HG03135 (cell line): ENCODE data around the gene LTBP3.
"Not testable (repeated sequence)": the region's sequence is repeated elsewhere in the genome, so short reads cannot be mapped to it uniquely, and the experiment has no call there.

Experiments used
- ATAC-seq: cut with Tn5 transposase; IDR thresholded peaks from one replicate; pipeline ENCODE4 v1.9.1; 2021; ENCODE audit warnings: mild to moderate bottlenecking, moderate library complexity; ENCODE audit not compliant: unreplicated experiment

The LTBP3 gene

DNA sequence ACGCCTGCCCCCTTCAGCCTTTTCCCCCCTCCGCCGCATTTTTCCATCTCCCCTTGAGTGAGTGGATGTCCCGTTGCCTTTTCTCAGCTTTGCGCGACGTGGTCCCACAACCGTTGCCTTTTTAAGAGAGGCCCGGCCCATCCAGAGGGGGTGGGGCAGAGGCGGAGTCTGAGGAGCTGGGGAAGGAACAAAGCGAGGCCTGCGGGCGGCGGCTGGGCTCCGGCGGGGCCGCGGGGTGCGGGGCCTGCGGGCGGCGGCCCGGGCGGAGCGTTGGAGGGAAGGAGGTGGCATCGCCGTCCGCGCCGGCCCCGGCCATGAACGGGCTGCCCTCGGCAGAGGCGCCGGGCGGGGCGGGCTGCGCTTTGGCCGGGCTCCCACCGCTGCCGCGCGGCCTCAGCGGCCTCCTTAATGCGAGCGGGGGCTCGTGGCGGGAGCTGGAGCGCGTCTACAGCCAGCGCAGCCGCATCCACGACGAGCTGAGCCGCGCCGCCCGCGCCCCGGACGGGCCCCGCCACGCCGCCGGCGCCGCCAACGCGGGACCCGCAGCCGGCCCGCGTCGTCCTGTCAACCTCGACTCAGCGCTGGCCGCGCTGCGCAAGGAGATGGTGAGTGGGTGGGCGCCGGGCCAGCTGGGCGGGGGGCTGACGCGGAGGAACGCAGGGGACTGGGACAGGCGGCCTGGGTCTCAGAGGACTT lies 14.3 kb upstream of the LTBP3 start, which contains the start of gene FAM89B:
FAM89B (plus strand) TSS at position 183 of the 696 bp plus-strand sequence; CDS start at position 315, 132 bp downstream.
- ATAC-seq = no peak

DNA sequence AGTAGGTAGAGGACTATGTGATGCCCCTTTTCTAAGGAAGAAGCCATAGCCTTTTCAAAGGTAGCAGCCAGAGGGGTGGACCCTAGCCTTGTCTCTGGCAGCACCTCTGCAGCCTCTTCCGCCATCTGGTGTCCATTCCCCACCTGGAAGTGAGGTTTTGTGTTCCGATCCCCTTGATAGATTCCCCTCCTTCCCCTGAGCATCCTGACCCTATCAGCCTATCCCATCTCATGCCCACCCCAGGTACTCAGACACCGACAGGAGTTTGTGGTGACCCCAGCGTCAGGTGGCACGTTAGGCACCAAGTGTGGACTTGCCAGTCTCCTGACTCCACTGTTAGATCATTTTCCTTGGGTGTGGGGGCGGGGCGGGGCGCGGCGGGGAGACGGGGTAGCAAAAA lies 13.8 kb upstream of the LTBP3 start:
- no peak for ATAC-seq

DNA sequence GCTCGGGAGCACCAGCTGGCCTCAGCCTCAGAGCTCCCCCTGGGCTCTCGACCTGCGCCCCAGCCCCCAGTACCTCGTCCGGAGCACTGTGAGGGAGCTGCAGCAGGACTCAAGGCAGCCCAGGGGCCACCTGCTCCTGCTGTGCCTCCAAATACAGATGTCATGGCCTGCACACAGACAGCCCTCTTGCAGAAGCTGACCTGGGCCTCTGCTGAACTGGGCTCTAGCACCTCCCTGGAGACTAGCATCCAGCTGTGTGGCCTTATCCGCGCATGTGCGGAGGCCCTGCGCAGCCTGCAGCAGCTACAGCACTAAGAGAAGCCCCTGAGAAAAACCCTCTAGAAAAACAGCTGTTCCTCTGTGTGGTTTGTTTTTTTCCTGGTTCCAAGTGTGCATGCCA lies 13.3 kb upstream of the LTBP3 start:
- ATAC-seq = no peak

DNA sequence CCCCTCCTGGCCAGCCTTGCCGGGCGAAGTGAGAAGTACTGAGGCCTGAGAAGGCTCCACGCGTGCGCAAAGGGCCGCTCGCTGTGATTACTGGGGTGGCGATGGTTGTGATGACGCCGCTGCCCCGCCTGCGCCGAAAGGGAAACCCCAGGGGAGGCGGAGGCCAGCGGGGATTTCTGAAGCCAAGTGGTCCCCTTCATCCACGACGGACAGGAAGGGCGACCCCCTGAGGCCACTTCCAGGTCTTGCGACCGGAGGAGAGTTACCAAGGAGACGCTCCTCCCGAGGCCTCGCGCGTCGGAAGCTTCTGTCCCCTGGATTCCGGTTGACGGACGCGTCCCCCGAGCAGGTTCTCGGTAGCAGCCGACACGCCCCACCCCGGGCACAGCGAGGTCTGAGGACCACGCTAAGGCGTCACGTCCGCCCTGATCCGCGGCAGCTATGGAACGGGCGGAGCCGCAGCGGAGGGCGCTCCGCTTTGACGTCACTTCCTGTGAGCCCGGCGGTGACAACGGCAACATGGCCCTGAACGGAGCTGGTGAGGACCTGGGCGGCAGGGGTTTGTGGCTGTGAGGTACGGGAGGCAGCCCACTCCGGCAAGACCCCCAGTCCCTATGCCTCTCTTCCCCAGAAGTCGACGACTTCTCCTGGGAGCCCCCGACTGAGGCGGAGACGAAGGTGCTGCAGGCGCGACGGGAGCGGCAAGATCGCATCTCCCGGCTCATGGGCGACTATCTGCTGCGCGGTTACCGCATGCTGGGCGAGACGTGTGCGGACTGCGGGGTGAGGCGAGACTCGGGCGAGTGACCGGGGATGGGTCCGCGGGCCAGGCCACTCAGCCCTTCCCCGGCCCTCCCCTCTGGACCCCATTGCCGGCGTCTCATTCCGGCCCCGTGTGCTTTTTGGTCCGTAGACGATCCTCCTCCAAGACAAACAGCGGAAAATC lies 12.1 kb upstream of the LTBP3 start, which contains the start of gene ZNRD2:
ZNRD2 (plus strand) TSS at position 505 of the 946 bp plus-strand sequence; CDS start at position 520, 15 bp downstream.
- peak; percentile 59 for ATAC-seq

DNA sequence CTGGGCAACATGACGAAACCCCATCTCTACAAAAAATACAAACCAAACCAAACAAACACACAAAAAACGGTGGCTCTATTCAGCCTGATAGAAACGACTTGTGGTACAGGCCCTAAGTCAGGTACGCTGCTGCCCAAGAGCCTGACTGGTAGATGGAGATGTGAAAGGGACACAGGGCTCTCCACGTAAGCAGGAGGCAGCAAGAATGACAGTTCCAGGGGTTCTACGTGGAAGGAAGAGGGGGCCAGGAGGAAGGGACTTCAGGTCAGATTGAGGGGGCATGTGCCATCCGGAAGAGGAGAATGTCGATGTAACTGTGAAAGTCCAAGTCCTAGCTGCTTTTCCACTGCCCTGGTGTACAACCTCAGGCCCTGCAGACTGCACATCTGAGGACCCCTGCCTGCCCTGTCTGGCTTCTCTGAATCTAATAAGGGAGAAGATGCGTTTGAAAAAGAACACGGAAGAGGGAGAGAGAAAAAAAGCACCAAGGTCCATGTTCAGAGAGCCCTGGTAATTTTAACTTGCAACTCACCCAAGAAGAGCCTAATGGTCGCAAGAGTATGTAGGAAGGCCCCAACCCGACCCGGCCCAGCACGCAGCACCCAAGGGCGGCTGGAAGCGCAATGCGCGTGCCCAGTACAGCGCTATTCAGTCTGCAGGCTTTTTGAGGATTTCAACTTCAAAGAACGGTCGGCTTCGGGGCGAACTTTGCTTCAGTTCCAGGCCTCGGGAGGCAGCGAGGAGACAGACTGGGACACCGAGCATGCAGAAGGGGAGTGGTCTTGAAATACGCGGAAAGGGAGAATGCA lies 11.2 kb upstream of the LTBP3 start:
- ATAC-seq = peak; percentile 0

DNA sequence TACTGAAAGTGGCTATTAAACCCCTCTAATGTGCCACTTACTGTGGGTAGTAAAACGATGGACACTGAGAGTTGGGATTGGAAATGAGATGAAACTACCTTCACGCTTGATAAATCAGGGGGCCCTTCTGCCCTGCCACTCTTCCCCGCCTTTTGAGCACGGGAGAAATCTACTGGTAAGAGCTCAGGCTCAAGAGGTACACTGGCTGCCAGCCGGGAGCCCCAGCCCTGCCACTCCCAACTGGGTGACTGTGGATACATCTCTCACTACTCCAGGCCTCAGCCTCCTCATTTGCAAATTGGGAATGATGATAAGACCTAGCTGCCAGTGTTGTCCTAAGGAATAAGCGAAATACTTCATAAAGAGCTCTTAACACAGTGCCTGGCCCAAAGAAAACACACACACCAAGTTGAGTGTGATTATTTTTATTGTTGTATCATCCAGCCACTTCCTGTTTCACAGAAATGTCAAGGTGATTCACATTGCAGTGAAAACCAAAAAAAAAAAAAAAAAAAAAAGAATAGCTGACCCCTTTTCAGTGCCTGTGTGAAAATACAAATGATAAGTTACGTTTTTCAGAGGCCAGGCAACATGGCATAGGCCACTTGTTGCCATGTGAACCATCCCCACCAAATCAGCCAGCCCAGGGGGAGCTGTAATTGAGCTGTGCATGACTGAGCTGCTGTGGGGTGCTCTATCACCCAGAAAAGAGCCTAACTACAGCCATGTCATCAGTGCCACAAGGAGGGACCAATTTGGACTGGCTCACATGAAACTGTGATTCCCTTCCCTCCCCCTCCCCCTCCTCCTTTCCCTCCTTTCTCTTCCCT lies 7.7 kb upstream of the LTBP3 start:
- no peak for ATAC-seq

DNA sequence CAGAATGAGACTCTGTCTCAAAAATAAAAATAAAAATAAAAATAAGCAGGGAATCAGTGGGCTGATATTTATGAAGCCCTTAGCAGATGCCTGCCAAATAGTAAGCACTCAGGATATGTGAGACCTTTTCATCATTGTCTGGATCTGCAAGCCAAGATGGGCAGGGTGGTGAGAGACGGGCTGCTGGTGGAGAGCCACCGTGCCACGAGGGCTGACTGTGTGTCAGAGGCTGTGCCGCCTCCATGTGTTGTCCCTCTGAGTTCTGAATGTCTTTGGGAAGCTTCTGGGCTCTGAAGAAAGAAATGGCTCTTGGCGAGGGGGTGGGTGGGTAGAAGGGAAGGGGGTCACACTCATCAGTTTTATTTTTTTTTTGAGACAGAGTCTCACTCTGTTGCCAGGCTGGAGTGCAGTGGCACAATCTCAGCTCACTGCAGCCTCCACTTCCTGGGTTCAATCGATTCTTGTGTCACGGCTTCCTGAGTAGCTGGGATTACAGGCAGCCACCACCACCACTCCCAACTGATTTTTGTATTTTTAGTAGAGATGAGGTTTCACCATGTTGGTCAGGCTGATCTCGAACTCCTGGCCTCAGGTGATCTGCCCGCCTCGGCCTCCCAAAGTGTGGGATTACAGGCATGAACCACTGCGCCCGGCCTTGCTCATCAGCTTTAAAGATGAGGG lies 6.9 kb upstream of the LTBP3 start:
- not testable (repeated sequence) for ATAC-seq

DNA sequence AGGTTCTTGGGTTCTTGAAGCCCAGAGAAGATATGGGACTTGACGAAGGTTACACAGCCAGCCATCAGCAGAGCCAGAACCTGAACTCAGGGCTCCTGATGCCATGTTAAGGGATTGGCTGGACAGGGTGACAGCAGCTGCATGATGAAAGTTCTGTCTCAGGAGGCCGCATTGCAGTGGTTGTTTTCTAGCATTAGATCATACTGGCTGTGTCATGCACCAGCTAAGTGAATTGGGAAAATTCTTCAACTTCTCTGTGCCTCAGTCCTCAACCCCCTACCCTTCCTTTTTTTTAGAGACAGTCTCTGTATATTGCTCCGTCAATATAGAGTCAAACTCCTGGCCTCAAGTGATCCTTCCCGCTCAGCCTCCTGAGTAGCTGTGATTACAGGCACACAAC lies 5.4 kb upstream of the LTBP3 start:
- no peak for ATAC-seq

DNA sequence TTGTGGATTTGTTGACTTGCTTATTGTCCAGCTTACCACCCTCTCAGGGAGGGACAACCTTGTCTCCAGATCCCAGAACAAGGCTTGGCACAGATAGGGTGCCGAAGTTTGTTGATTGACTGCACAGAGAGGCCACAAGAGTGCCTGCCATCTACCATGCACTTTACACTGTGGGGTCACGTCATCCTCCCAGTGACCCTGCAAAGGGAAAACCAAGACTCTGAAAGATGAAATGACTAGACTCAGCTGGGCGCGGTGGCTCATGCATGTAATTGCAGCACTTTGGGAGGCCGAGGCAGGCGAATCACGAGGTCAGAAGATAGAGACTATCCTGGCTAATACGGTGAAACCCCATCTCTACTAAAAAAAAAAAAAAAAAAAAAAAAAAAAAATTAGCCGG lies 4.6 kb upstream of the LTBP3 start:
- ATAC-seq = no peak

DNA sequence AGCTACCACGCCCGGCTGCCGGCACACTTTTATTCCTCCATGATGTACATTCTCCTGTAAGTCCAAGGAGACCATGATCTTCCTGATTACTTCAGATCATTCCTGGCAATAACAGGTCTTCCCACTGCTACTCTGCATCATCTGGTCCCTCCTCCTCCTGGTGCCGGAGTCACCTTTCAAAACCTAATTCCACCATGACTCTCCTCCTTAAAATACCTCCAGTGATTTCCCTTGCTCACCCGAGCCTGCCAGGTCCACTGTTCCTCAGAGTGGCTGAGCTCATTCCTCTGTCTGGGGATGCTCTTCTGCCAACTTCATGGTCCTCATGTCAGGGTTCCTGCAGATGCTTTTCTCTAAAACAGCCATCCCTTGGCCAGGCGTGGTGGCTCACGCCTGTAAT lies 3.9 kb upstream of the LTBP3 start:
- no peak for ATAC-seq

DNA sequence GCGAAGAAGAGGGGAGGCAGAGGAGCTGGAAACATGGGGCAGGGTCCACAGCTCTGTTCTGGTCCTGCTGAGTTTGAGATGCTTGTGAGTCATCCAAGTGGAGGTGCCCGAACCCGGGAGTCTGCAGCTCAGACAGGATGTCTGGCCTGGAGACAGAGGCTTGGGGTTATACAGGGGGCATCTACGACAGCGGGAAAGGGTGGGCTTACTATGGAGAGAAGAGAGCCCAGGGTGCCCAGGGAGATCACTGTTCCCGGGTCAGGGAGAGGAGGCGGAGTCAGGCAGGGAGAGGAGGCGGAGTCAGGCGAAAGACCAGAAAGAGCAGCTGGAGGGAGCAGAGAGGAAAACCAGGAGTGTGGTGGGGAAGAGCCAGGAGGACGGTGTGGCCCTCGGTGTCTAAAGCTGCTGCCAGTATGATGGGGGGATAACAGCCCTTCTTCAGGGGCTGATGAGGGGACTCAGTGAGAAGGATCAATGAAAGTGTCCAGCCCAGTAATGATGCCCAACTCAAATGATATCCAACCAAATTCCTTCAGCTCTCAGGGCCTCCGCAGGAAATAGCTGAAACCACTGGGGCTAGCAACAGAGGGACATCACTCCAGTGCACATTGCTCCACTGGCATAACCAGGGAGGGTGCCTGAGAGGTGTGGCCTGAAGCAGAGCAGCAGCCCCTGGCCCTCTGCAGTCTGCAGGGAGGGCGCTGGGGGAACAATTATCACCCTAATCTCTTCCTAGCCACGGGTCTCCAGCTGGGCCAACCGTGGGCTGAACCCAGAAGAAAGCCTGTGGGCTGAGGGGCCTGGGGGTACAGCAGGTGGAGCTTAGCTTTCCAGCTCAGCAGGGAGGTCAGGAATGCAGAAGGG lies 2.6 kb upstream of the LTBP3 start:
- ATAC-seq = no peak

DNA sequence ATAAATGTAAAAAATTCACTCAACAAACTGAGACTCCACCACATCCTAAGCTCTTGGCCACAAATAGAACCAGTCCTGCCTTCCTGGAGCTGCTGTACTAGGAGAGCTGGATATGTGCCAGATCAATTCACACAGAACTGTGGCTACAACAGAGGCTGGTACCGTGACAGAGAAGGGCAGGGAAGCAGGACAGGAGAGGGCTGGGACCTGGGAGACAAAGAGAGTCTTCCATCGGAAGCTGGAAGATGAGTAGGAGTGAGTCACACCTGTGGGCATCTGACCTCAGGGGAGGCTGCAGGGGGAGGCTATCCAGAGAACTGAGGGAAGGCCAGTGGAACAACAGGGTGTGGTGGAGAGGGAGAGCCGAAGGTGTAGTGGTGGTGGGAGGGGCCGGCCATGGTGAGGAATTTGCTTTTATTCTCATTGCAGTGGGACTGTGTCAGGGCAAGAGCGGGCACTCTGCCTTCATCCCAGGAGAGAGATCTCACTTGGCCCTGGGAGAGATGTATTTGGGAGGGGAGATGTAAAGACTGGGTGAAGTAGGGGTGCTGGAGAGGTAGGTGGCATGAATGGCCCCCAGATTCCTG lies 1.9 kb upstream of the LTBP3 start:
- no peak for ATAC-seq

DNA sequence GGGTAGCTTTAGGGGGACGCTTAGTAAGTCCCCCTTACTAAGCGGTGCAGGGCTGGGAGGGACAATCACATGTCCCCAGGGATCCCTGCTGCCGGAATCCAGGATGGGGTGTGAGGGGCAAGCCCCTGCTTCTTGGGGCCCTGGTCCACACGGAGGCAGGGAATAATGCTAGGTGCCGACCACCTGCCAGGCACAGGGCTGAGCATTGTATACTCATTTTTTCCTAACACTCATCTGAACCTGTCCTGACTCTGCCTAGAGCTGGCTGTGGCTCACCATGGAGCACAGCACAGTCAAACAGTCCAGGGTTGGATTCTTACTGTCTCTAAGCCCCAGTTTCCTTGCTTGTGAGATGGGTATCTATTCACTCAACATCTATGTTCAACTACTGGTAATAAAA lies 1.4 kb upstream of the LTBP3 start:
- no peak for ATAC-seq

DNA sequence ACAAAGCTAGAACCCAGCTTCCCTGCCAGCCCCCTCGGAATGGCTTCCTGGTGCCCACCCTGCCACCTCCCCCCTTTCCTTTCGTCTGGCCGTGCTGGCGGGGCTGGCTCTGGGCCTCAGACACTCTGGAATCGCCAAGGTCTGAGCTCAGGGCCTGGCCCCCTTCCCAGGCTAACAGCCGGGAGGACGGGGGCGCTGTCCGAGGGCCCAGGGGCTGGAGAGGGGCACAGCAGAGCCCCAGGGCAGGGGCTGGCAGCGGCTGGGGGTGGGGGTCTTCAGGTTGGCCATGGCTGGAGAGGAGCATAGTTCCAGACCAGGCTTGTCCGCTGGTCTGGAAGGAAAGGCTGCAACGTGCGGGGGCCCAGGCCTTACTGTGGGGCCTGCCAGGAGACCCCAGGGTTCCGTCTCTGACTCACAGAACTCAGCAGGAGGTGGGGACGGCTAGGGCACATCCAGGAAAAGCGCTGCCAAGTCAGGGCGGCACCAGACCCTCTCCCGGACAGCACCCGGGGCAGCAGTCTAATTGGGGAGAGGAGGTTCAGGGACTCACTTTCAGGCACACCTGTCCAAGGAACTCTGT lies 861 bp upstream of the LTBP3 start:
- no peak for ATAC-seq

DNA sequence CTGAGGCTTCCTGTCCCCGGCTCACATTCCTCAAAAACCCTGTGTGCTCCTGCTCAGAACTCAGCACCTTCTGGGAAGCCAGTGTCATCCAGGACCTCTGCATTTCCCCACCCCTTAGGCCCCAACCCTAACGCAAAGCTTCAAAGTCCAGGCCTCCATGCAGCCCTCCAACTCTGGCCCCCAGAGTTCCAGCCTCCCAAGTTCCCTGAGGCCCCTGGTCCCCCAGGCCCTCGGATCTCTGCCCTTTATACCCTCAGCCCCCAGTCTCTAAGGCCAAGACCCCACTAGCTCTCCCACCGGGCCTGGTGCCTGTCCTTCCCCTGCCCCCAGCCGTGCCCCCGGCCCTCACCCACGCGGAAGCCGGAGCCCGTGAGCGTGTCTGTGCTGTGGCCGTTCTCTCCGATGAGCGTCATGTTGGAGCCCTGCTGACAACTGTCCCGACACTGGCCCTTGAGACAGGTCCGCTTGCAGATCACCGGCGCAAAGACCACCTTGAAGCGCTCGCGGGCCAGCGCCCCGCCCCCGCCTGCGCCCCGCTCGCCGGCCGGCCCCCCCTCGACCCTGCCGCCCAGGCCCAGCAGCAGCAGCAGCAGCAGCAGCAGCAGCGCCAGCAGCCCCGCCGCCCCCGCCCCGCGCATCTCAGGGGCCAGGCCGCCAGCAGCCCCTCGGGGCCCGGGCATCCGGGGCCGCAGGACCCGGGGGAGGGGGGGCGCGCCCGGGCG lies 718 bp downstream of the LTBP3 start:
- ATAC-seq = no peak

DNA sequence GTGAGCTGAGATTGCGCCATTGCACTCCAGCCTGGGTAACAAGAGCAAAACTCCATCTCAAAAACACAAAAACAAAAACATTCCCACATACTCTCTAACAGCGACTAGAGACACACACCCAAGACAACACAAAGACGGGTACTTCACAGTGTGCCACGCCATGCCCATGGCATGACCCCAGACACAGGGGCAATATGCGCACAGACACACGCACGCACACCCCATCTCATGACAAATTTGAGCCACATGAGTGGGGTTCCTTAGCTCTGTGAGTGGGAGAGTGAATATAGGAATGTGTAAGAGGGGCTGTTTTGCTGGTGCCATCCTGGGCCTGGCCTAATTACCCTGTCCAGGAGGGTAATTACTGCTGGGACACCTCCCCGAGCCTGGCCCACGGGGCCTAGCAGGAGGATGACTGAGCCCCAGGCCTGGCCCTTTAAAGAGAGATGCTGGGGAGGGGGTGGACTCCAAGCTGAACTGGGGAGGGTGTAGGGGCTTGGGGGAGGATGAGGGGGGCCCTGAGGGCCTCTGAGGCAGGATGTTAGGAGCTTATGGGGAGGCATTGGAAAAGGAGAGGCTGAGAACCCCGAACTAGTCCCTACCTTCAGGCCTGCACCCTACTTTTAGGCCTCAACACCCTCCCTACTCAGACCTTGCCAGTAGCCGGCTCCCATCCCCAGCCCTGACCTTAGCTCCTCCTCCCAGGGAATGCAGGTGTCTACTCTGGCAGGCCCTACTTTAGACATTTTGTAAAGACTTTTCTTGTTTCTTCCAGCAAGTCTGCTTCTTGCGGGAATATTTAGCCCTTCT lies 1.5 kb downstream of the LTBP3 start:
- ATAC-seq = no peak
